D721Med (cell line): ENCODE results near the gene NANOS1.

Experiments used
- DNase-seq: peaks from one replicate; pipeline ENCODE4 v3.0.0; 2011; ENCODE audit warnings: low spot score; ENCODE audit not compliant: insufficient read length
- FAIRE-seq: peaks from 2 replicates; lab custom pipeline; 2011; peaks lifted over from hg19 to GRCh38; lab: Jason Lieb, UNC
- CTCF ChIP-seq: IDR thresholded peaks from 2 replicates; pipeline ENCODE4 v1.5.1; 2012; ENCODE audit warnings: mild to moderate bottlenecking, control low read depth; ENCODE audit not compliant: insufficient read depth; ENCODE audit errors: missing control alignments

The NANOS1 gene

DNA sequence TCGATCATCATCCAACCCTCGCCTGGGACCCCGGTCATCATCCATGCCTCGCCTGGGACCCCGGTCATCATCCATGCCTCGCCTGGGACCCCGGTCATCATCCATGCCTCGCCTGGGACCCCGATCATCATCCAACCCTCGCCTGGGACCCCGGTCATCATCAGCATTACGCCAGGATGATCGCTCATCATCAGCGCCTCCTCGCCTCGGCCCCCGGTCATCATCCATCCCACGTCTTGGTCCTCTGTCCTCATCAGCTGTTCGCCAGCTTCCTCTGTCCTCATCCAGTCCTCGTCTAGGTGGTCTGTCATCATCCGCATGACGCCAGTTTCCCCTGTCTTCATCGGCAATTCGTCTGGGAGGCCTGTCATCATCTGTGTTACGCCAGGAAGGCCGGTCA, 12.7 kb downstream of the NANOS1 start:
- DNase-seq (no peak), FAIRE-seq (no peak)
- TF ChIP-seq CTCF = no peak

DNA sequence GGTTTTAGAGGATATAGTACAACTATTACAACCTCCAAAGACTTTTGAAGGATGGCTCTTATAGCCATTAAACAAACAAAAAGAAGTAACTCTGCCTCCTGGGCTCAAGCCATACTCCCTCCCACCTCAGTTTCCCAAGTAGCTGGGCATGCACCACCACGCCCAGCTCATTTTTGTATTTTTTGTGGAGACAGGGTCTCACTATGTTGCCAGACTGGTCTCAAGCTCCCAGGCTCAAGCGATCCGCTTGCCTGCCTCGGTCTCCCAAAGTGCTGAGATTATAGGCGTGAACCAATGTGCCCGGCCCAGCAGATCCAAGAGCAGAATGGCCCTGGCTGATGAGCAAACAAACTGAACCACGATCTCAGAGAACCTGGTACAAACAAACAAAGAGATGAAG, 16.0 kb downstream of the NANOS1 start:
- TF ChIP-seq CTCF = no peak
- DNase-seq = no peak
- FAIRE-seq = no peak

DNA sequence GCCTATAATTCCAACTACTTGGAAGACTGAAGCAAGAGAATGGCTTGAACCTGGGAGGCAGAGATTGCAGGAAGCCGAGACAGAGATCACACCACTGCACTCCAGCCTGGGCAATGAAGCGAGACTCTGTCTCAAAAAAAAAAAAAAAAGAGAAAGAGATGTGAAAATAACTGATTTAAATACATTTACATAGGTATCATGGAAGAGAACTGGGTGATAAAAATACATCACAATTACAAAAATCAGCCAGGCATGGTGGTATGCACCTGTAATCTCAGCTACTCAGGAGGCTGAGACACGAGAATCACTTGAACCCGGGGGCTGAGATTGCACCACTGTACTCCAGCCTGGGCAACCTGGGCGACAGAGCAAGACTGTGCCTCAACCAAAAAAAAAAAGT, 19.8 kb downstream of the NANOS1 start:
- no peak for TF ChIP-seq CTCF
- FAIRE-seq (no peak), DNase-seq (no peak)

GRCh38 chr10:119049777-119050176, 20.3 kb downstream of the NANOS1 start:
- FAIRE-seq (no peak), DNase-seq (no peak)
- no peak for TF ChIP-seq CTCF

DNA sequence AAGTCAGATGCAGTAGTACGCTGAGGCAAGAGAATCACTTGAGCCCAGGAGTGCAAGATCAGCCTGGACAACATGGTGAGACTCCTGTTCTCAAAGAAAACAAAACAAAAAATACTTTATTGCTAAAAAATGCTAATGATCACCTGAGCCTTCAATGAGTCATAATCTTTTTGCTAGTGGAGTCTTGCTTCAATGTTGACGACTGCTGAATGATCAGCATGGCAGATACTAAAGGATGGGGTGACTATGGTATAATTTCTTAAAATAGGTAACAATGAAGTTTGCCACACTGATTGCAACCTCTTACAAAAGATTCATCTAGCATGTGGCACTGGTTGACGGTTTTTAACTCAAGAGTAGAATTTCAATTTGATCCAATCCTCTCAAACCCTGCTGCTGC, 22.3 kb downstream of the NANOS1 start:
- DNase-seq (no peak), FAIRE-seq (no peak)
- no peak for TF ChIP-seq CTCF

DNA sequence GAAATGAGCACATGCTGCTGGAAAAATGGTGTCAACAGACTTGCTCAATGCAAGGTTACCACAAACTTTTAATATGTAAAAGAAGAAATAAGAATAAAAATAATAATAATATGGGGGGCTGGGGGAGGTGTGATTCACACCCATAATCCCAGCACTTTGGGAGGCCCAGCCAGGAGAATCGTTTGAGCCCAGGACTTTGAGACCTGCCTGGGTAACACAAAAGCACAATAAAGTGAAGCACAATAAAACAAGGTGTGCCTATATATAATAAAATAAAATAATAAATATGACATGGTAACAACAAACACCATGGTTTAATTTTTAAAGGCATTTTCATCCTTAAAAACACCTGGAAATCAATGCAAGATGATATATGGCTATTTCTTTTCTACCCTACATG, 26.0 kb downstream of the NANOS1 start:
- TF ChIP-seq CTCF = no peak
- DNase-seq (no peak), FAIRE-seq (no peak)

DNA sequence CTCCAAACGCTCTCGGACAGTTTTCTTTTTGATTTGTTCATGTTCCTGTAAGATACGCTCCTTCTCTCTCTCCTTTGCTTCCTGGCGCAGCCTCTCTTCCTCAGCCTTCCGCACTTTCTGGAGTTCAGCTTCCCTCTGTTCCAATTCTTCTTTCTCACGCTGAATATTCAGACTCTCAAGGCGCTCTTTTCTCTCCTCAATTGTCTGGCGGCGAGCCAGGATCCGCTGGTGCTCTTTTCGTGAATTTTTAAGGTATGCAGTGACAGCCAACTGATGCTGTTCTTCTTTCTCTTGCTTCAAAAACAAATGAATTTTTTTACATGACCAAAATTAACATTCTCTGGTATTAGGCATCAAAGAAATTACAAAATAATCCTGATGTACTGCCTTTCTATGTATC, 28.5 kb downstream of the NANOS1 start:
- FAIRE-seq (no peak), DNase-seq (no peak)
- no peak for TF ChIP-seq CTCF
